Sigmoid colon (tissue), 7 donors: ENCODE measurements around the gene IGSF21. TPM values are rescaled to one million over a fixed set of nuclear protein-coding genes. Genes with fewer than 3 reads are reported as not detected.

ENCODE experiments used
- DNase-seq: peaks from one replicate; pipeline ENCODE4 v3.0.0-alpha.2; 2019
- H3K27ac ChIP-seq, 4 donors: fragments of 200-600 bp; sonication (generic); one replicate each; pipeline ENCODE4 v1.5.1; 2016 to 2019; ENCODE audit warnings: mild to moderate bottlenecking in 1 of 4
- H3K27me3 ChIP-seq, 3 donors: fragments of 200-600 bp; sonication (generic); one replicate each; pipeline ENCODE4 v1.5.1; 2019; ENCODE audit warnings: mild to moderate bottlenecking in 1 of 3
- H3K36me3 ChIP-seq, 4 donors: fragments of 200-600 bp; sonication (generic); one replicate each; pipeline ENCODE4 v1.5.1; 2016 to 2019
- H3K4me1 ChIP-seq, 4 donors: fragments of 200-600 bp; sonication (generic); one replicate each; pipeline ENCODE4 v1.5.1; 2017 to 2019
- H3K4me3 ChIP-seq, 4 donors: fragments of 200-600 bp; sonication (generic); one replicate each; pipeline ENCODE4 v1.5.1; 2017 to 2019; ENCODE audit warnings: mild to moderate bottlenecking in 2 of 4, moderate library complexity in 1 of 4
- H3K9me3 ChIP-seq, 4 donors: fragments of 200-600 bp in 3 of 4; sonication (generic) in 3 of 4; one replicate each; pipeline versions ENCODE4 v1.5.1 to v1.6.1; 2013 to 2019
- EP300 ChIP-seq, 4 donors: sonication (generic); formaldehyde crosslinking; IDR thresholded peaks; one replicate each; pipeline ENCODE4 v1.6.1; 2017; ENCODE audit warnings: antibody characterized with exemption in 4 of 4
- POLR2A ChIP-seq, 2 donors: fragments of 450-650 bp; IDR thresholded peaks; one replicate each; pipeline ENCODE4 v1.6.1; 2016; ENCODE audit warnings: antibody characterized with exemption in 2 of 2, mild to moderate bottlenecking in 2 of 2, moderate library complexity in 2 of 2
- POLR2AphosphoS5 ChIP-seq, 4 donors: sonication (generic); formaldehyde crosslinking; IDR thresholded peaks; one replicate each; pipeline ENCODE4 v1.6.1; 2017; ENCODE audit warnings: antibody characterized with exemption in 4 of 4
- WGBS, 2 donors: extraction: QIAGEN DNeasy Blood & Tissue Kit; methylation state at CpG; one replicate each; pipeline ENCODE4 v1.1.7; 2013; 5-methylcytosine and 5-hydroxymethylcytosine counted together
- intact Hi-C: fragments of 100-400 bp; cut with DNase I; formaldehyde crosslinking; loops from one replicate; pipeline ENCODE4 v1.15.1; 2023
- polyA plus RNA-seq, 3 donors: library from polyadenylated mRNA; stranded (reverse); fragments of 200-250 nt; gene quantifications; one replicate each; pipeline ENCODE4 v1.2.3, GENCODE V29; 2013
- total RNA-seq, 4 donors: library from RNA; depleted of rRNA; stranded (reverse); fragments of >200 nt; gene quantifications; one replicate each; pipeline ENCODE4 v1.1.0, GENCODE V29; 2016
- TF ChIP-seq, protein P1 (sequence below), 4 experiments: fragments of 450-650 bp in 3 of 4; fragments of 200-600 bp in 1 of 4; IDR thresholded peaks; one replicate each; pipeline ENCODE4 v1.5.1; 2016 to 2019; ENCODE audit warnings: antibody characterized with exemption in 4 of 4, mild to moderate bottlenecking in 3 of 4, moderate library complexity in 2 of 4
- donor health status: healthy with polysubstance abuse.
- donor health status: Bipolar disorder and iron deficiency.
- donor health status: healthy.

The IGSF21 gene
- total and polyA plus RNA-seq, 7 donors: 0.55 to 2.6 (median 1.1) TPM; not detected in 2

DNA sequence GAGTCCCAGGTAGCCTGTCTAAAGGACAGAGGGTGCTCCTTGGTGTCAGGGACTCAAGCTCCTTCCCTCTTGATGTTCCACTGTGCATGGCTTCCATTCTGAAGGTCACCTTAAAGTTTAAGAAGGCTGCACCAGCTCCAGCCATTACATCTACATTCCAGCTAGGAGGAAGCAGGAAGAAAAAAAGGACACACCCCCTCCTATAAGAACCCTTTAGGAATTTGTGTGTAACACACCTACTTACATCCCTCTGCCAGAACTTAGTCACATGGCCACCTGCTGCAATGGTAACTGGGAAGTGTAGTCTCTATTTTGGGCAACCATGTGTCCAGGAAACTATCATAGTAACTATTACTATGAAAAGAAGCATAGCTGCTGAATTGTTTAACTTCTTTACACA is 211.5 kb downstream of the IGSF21 start:
- Histone ChIP-seq H3K27me3 (no peaks in the 10 kb centered on the region), H3K27ac (no peak overlapping the region), H3K9me3 (peaks cover 0 to 5% (median 0%) of the 10 kb centered on the region in 4 donors), H3K36me3 (no peaks in the 10 kb centered on the region), H3K4me1 (peaks cover 0 to 16% (median 14%) of the 10 kb centered on the region in 4 donors), H3K4me3 (no peak overlapping the region)
- intact Hi-C loops: no loop called here
- TF ChIP-seq POLR2AphosphoS5 (IDR thresholded peaks at IDR 0.05) (no peak), POLR2A (IDR thresholded peaks at IDR 0.05) (no peak), EP300 (IDR thresholded peaks at IDR 0.05) (no peak)
- TF ChIP-seq, protein P1, sequence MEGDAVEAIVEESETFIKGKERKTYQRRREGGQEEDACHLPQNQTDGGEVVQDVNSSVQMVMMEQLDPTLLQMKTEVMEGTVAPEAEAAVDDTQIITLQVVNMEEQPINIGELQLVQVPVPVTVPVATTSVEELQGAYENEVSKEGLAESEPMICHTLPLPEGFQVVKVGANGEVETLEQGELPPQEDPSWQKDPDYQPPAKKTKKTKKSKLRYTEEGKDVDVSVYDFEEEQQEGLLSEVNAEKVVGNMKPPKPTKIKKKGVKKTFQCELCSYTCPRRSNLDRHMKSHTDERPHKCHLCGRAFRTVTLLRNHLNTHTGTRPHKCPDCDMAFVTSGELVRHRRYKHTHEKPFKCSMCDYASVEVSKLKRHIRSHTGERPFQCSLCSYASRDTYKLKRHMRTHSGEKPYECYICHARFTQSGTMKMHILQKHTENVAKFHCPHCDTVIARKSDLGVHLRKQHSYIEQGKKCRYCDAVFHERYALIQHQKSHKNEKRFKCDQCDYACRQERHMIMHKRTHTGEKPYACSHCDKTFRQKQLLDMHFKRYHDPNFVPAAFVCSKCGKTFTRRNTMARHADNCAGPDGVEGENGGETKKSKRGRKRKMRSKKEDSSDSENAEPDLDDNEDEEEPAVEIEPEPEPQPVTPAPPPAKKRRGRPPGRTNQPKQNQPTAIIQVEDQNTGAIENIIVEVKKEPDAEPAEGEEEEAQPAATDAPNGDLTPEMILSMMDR (IDR thresholded peaks at IDR 0.05): no peak
- DNase-seq: no peak

DNA sequence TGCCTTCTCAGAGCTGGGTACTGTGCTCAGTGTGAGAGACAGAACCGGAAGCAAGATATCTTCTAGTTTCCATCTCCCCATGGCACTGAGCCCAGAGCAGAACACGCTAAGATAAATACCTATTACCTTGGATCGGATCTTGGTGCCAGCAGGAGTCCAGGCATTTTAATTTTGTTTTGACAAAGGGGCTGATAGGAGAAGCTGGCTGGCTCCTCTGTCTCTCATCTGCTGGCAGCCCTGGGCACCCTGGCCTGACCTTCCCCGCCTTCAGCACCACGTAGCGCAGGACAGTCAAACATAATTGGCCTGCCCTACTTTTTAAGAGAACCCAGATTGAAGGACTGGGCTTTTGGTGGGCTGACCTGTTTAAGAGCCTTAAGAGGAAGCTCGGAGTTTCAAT is 212.5 kb downstream of the IGSF21 start:
- WGBS, 2 donors: 56 to 64% methylated on average over 7 of the region's 7 CpGs

DNA sequence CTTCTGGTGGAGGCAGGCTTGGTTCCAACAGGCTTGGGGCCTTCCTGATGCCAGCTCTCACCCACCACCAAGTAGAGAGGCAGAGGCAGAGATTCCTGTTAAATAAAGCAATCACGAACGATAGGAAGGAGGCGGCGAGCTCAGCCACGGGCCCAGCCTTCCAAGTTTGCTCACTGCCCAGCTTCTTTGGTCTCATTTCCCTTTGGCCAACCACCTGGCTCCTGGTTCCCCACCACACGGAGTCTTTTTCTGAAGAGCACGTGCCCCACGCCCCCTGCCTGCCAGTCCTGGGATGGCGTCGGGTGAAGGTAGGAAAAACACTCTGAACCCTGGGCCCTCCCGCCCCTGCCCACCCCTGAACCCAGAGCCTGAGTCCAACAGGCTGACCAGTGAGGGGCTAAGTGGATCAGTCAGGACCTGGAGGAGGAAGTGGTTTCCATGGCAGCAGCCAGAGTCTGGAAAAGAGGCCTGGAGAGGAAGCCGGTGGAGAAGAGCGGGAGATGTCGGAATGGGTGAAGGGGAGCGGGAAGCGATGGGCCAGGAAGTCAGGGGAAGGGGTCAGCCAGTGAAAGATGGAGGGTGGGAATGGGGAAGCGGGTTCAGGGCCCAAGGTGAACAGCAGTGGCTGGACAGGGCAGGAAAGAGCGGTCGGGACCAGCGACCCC is 214.9 kb downstream of the IGSF21 start:
- peaks cover 0 to 30% (median 22%) of the 10 kb centered on the region in 4 donors for H3K4me1 ChIP-seq
- H3K9me3 ChIP-seq: peaks cover 0 to 5% (median 0%) of the 10 kb centered on the region in 4 donors
- 66 to 89% methylated on average over 20 of the region's 20 CpGs for WGBS, 2 donors
- TF ChIP-seq POLR2A (IDR thresholded peaks at IDR 0.05): no peak
- TF ChIP-seq POLR2AphosphoS5 (IDR thresholded peaks at IDR 0.05): no peak
- no peak for TF ChIP-seq EP300 (IDR thresholded peaks at IDR 0.05)
- TF ChIP-seq, protein P1 (IDR thresholded peaks at IDR 0.05): no peak
- no peak for DNase-seq
- H3K4me3 ChIP-seq: no peak overlapping the region
- intact Hi-C loops: no loop called here
- no peaks in the 10 kb centered on the region for H3K27me3 ChIP-seq
- H3K27ac ChIP-seq: no peak overlapping the region
- H3K36me3 ChIP-seq: no peaks in the 10 kb centered on the region

More for the DNA sequence above, 212.5 kb downstream of the IGSF21 start:
- no peaks in the 10 kb centered on the region for H3K27me3 ChIP-seq
- TF ChIP-seq EP300 (IDR thresholded peaks at IDR 0.05) (no peak), POLR2AphosphoS5 (IDR thresholded peaks at IDR 0.05) (no peak), POLR2A (IDR thresholded peaks at IDR 0.05) (no peak)
- TF ChIP-seq, protein P1 (IDR thresholded peaks at IDR 0.05): no peak
- H3K9me3 ChIP-seq: peaks cover 0 to 5% (median 0%) of the 10 kb centered on the region in 4 donors
- peaks cover 0 to 16% (median 14%) of the 10 kb centered on the region in 4 donors for H3K4me1 ChIP-seq
- no peak overlapping the region for H3K4me3 ChIP-seq
- intact Hi-C loops: no loop called here
- H3K27ac ChIP-seq: no peak overlapping the region
- H3K36me3 ChIP-seq: no peaks in the 10 kb centered on the region
- DNase-seq: no peak

DNA sequence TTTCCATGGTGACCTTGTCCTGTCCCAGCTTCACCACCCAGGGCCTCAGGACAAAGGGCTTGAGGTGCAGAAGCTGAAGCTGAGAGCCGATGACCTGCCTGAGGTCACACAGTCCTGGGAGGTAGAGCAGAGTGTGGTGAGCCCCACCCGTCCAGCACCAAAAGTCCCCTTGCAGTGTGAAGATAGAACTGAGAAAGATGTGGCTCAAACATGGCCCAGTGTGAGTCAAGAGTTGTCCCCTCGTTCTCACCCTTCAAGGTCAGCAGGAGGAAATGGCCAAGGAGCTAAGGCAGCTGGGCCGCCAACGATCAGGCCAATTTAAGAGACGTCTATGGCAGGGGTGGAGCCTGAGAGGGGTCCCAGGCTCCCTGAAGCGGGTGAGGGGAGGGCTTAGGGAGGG is 215.7 kb downstream of the IGSF21 start:
- WGBS, 2 donors: 74 to 77% methylated on average over 7 of the region's 7 CpGs
- DNase-seq: no peak
- Histone ChIP-seq H3K4me3 (no peak overlapping the region), H3K36me3 (no peaks in the 10 kb centered on the region), H3K27me3 (no peaks in the 10 kb centered on the region), H3K27ac (no peak overlapping the region), H3K9me3 (peaks cover 0 to 5% (median 0%) of the 10 kb centered on the region in 4 donors), H3K4me1 (peaks cover 0 to 30% (median 22%) of the 10 kb centered on the region in 4 donors)
- intact Hi-C loops: no loop called here
- no peak for TF ChIP-seq POLR2A (IDR thresholded peaks at IDR 0.05)
- TF ChIP-seq, protein P1 (IDR thresholded peaks at IDR 0.05): no peak

DNA sequence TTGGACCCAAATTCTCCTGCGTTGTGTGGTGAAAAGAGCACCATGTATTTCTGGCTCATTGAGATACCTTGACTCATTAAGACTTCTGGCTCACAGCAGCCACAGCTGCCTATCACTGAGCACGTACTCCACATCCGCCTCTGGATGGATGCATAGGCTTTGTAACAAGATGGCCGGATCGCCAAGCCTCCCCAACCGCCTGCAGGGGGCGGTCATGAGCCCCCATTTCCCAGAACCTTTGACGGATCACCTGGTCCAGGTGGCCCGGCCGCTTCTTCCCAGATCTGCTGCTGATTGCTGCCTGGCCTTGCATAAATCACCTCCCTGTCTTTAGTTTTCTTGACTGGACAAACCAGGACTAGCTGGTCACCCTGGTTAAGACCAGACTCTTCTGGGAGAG is 216.6 kb downstream of the IGSF21 start:
- intact Hi-C loops: no loop called here
- Histone ChIP-seq H3K27me3 (no peaks in the 10 kb centered on the region), H3K27ac (no peak overlapping the region), H3K4me1 (peaks cover 0 to 29% (median 21%) of the 10 kb centered on the region in 4 donors), H3K4me3 (no peak overlapping the region), H3K36me3 (no peaks in the 10 kb centered on the region), H3K9me3 (no peaks in the 10 kb centered on the region)
- whole genome bisulfite sequencing, 2 donors: 86 to 89% methylated on average over 10 of the region's 10 CpGs
- DNase-seq: no peak
- TF ChIP-seq POLR2AphosphoS5 (IDR thresholded peaks at IDR 0.05): no peak
- no peak for TF ChIP-seq EP300 (IDR thresholded peaks at IDR 0.05)
- TF ChIP-seq, protein P1 (IDR thresholded peaks at IDR 0.05): no peak
- TF ChIP-seq POLR2A (IDR thresholded peaks at IDR 0.05): no peak
